Esophagus muscularis mucosa (tissue), 4 donors: ENCODE data around the gene HNRNPA2B1.

Experiments used
- EP300 ChIP-seq: sonication (generic); formaldehyde crosslinking; IDR thresholded peaks from one replicate; pipeline ENCODE4 v1.6.1; 2017; ENCODE audit warnings: antibody characterized with exemption
- POLR2A ChIP-seq: fragments of 450-650 bp; IDR thresholded peaks from one replicate; pipeline ENCODE4 v1.6.1; 2017; ENCODE audit warnings: antibody characterized with exemption, moderate library complexity, mild to moderate bottlenecking, low read depth
- POLR2AphosphoS5 ChIP-seq, 2 donors: sonication (generic); formaldehyde crosslinking; IDR thresholded peaks; one replicate each; pipeline ENCODE4 v1.6.1; 2017; ENCODE audit warnings: antibody characterized with exemption in 2 of 2
- TF ChIP-seq, protein P1 (sequence below), 3 experiments: fragments of 200-600 bp in 2 of 3; fragments of 450-650 bp in 1 of 3; sonication (generic) in 2 of 3; IDR thresholded peaks; one replicate each; pipeline ENCODE4 v1.5.1; 2017 to 2019; ENCODE audit warnings: antibody characterized with exemption in 3 of 3, mild to moderate bottlenecking in 2 of 3, moderate library complexity in 1 of 3

DNA sequence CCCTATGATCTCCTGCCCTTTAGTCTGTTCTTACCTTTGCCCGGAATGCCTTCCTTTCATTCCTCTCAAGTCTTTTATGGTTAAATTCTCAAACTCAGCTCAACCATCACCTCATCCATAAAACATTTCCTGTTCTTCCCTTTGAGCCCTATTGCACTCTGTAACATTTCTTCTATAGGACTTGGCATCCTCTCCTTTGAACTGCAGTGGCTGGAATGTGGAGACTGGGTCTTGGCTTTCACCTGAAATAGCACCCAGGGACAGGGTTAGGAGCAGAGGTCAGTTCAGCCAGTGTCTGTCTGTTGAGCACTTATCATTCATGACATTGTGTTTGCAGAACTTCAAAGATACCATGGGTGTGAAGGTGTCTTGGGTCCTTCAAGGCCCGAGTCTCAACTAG is 41.3 kb downstream of the HNRNPA2B1 start:
- TF ChIP-seq POLR2A = no peak
- TF ChIP-seq, protein P1, sequence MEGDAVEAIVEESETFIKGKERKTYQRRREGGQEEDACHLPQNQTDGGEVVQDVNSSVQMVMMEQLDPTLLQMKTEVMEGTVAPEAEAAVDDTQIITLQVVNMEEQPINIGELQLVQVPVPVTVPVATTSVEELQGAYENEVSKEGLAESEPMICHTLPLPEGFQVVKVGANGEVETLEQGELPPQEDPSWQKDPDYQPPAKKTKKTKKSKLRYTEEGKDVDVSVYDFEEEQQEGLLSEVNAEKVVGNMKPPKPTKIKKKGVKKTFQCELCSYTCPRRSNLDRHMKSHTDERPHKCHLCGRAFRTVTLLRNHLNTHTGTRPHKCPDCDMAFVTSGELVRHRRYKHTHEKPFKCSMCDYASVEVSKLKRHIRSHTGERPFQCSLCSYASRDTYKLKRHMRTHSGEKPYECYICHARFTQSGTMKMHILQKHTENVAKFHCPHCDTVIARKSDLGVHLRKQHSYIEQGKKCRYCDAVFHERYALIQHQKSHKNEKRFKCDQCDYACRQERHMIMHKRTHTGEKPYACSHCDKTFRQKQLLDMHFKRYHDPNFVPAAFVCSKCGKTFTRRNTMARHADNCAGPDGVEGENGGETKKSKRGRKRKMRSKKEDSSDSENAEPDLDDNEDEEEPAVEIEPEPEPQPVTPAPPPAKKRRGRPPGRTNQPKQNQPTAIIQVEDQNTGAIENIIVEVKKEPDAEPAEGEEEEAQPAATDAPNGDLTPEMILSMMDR (IDR thresholded peaks at IDR 0.05) = no peak
- no peak for TF ChIP-seq EP300
- TF ChIP-seq POLR2AphosphoS5 (IDR thresholded peaks at IDR 0.05) = no peak
